ENCODE data around the gene AACS. TPM values are rescaled to one million over a fixed set of nuclear protein-coding genes. Genes with fewer than 3 reads are reported as not detected.

The AACS gene
- total and polyA plus RNA-seq, 2 experiments from 2014 or later, result 32.2 to 36.8 TPM

- no peaks in the 10 kb centered on the region for H3K27me3 ChIP-seq
- H3K27ac ChIP-seq, result no peak overlapping the region
- DNase-seq (ENCODE audit: low read depth in 1 of 2, low spot score in 1 of 2), result no peak
- H3K4me3 ChIP-seq, result no peak overlapping the region
- H3K36me3 ChIP-seq, result peaks cover 5% of the 10 kb centered on the region
- no peak for TF ChIP-seq CTCF (IDR thresholded peaks at IDR 0.05; ENCODE audit: low read depth, low read length)
- H3K9me3 ChIP-seq (ENCODE audit: low read depth), result no peaks in the 10 kb centered on the region
- H3K4me1 ChIP-seq (ENCODE audit: low read depth), result no peaks in the 10 kb centered on the region
Observed at GRCh38 chr12:125099409-125099782, 34.2 kb downstream of the AACS start.

- H3K9me3 ChIP-seq (ENCODE audit: low read depth), result no peaks in the 10 kb centered on the region
- H3K4me3 ChIP-seq, result no peak overlapping the region
- TF ChIP-seq CTCF (IDR thresholded peaks at IDR 0.05; ENCODE audit: low read depth, low read length), result no peak
- H3K27ac ChIP-seq, result no peak overlapping the region
- H3K4me1 ChIP-seq (ENCODE audit: low read depth), result no peaks in the 10 kb centered on the region
- no peaks in the 10 kb centered on the region for H3K27me3 ChIP-seq
- H3K36me3 ChIP-seq, result peaks cover 5% of the 10 kb centered on the region
- no peak for DNase-seq (ENCODE audit: low read depth in 1 of 2, low spot score in 1 of 2)
Observed at GRCh38 chr12:125100551-125101434, 35.6 kb downstream of the AACS start.

- no peak overlapping the region for H3K4me3 ChIP-seq
- H3K27me3 ChIP-seq, result no peaks in the 10 kb centered on the region
- no peaks in the 10 kb centered on the region for H3K4me1 ChIP-seq (ENCODE audit: low read depth)
- no peak for DNase-seq (ENCODE audit: low read depth in 1 of 2, low spot score in 1 of 2)
- H3K36me3 ChIP-seq, result peaks cover 8% of the 10 kb centered on the region
- no peak for TF ChIP-seq CTCF (IDR thresholded peaks at IDR 0.05; ENCODE audit: low read depth, low read length)
- no peak overlapping the region for H3K27ac ChIP-seq
- H3K9me3 ChIP-seq (ENCODE audit: low read depth), result no peaks in the 10 kb centered on the region
Observed at GRCh38 chr12:125104982-125105381, 39.7 kb downstream of the AACS start.

GRCh38 chr12:125105600-125105999 is 40.4 kb downstream of the AACS start:
- Histone ChIP-seq H3K27me3 (no peaks in the 10 kb centered on the region), H3K36me3 (peaks cover 8% of the 10 kb centered on the region), H3K9me3 (ENCODE audit: low read depth) (no peaks in the 10 kb centered on the region), H3K4me1 (ENCODE audit: low read depth) (no peaks in the 10 kb centered on the region), H3K27ac (no peak overlapping the region), H3K4me3 (no peak overlapping the region)
- no peak for DNase-seq (ENCODE audit: low read depth in 1 of 2, low spot score in 1 of 2)
- TF ChIP-seq CTCF (IDR thresholded peaks at IDR 0.05; ENCODE audit: low read depth, low read length), result no peak

GRCh38 chr12:125110641-125111360 is 45.6 kb downstream of the AACS start:
- peak in 1 of 2 donors; percentile 76 for DNase-seq (ENCODE audit: low read depth in 1 of 2, low spot score in 1 of 2)
- Histone ChIP-seq H3K4me1 (ENCODE audit: low read depth) (no peaks in the 10 kb centered on the region), H3K4me3 (no peak overlapping the region), H3K27me3 (no peaks in the 10 kb centered on the region), H3K27ac (no peak overlapping the region), H3K36me3 (peaks cover 3% of the 10 kb centered on the region), H3K9me3 (ENCODE audit: low read depth) (no peaks in the 10 kb centered on the region)
- TF ChIP-seq CTCF (IDR thresholded peaks at IDR 0.05; ENCODE audit: low read depth, low read length), result no peak

Measured in cardiac muscle cell (in vitro differentiated cells and primary cell).